Ovary (tissue), 9 donors: Measurements from ENCODE around the gene QPCT. TPM values are rescaled to one million over a fixed set of nuclear protein-coding genes. Genes with fewer than 3 reads are reported as not detected.
A peak's percentile ranks its signal among the peaks of the same experiment; 100 is the strongest.

Source experiments
- DNase-seq, 5 donors: peaks; one replicate each; pipeline ENCODE4 v3.0.0-alpha.2; 2019 to 2020
- H3K27ac ChIP-seq, 2 donors: fragments of 200-600 bp; one replicate each; pipeline versions ENCODE4 v1.5.1 to v1.8.0; 2019 to 2022
- H3K27me3 ChIP-seq: fragments of 200-600 bp; one replicate; pipeline ENCODE4 v1.8.0; 2022
- H3K36me3 ChIP-seq: fragments of 200-600 bp; sonication (generic); one replicate; pipeline ENCODE4 v1.5.1; 2019
- H3K4me1 ChIP-seq: one replicate; pipeline ENCODE4 v1.8.1; 2013; ENCODE audit warnings: mild to moderate bottlenecking, moderate library complexity; ENCODE audit not compliant: insufficient read depth
- H3K4me3 ChIP-seq: fragments of 200-600 bp; sonication (generic); one replicate; pipeline ENCODE4 v1.5.1; 2017
- H3K9me3 ChIP-seq, 2 donors: fragments of 200-600 bp in 1 of 2; sonication (generic) in 1 of 2; one replicate each; pipeline versions ENCODE4 v1.5.1 to v1.8.1; 2013 to 2019; ENCODE audit warnings: mild to moderate bottlenecking in 1 of 2, moderate library complexity in 1 of 2
- EP300 ChIP-seq: sonication (generic); formaldehyde crosslinking; IDR thresholded peaks from one replicate; pipeline ENCODE4 v1.6.1; 2017; ENCODE audit warnings: antibody characterized with exemption
- POLR2A ChIP-seq: fragments of 450-650 bp; IDR thresholded peaks from one replicate; pipeline ENCODE4 v1.6.1; 2017; ENCODE audit warnings: antibody characterized with exemption, mild to moderate bottlenecking, moderate library complexity
- WGBS, 3 donors: extraction: QIAGEN DNeasy Blood & Tissue Kit in 1 of 3; methylation state at CpG; one replicate each; pipeline versions ENCODE4 v1.1.5 to v1.1.7; 2013 to 2017; 5-methylcytosine and 5-hydroxymethylcytosine counted together
- intact Hi-C, 4 donors: fragments of 100-400 bp; cut with DNase I; formaldehyde crosslinking; loops; one replicate each; pipeline versions ENCODE4 v1.11.0 to v1.15.1; 2022 to 2023
- polyA plus RNA-seq, 2 donors: library from polyadenylated mRNA; stranded (reverse); fragments of 200-250 nt in 1 of 2; fragments of 350-450 nt in 1 of 2; fragmentation: Illumina TruSeq in 1 of 2; extraction: RNeasy Lipid Tissue Mini Kit (QIAGEN cat#74804) in 1 of 2; gene quantifications; one replicate each; pipeline ENCODE4 v1.2.3, GENCODE V29; 2013 to 2014
- total RNA-seq, 7 donors: library from RNA; depleted of rRNA in 2 of 7; stranded (reverse); fragments of >200 nt in 2 of 7; fragmentation: NEBNext Ultra II Directional in 3 of 7; extraction: Animal tissue kit (Norgen Biotek cat#: 25700) in 3 of 7; gene quantifications; one replicate each; pipeline versions ENCODE4 v1.1.0 to v1.2.4, GENCODE V29; 2016 to 2023
- TF ChIP-seq, protein P1 (sequence below), 3 donors: fragments of 450-650 bp in 2 of 3; fragments of 200-600 bp in 1 of 3; IDR thresholded peaks; one replicate each; pipeline versions ENCODE4 v1.5.1 to v1.8.0; 2016 to 2022; ENCODE audit warnings: antibody characterized with exemption in 3 of 3, mild to moderate bottlenecking in 1 of 3
- donor health status: DM: no; HTN: no; CAD: no; lungs with moderate emphysema.
- donor health status: DM: no; HTN: no; CAD: no.
- donor health status: Bipolar disorder and iron deficiency.
- donor health status: DM: yes; HTN: yes; CAD: no.
- donor health status: DM: no; HTN: no; CAD: no.
- donor health status: DM: yes; HTN: yes; CAD: no.

QPCT gene
- total and polyA plus RNA-seq, 9 donors: 0.35 to 17.7 (median 1.5) TPM

DNA sequence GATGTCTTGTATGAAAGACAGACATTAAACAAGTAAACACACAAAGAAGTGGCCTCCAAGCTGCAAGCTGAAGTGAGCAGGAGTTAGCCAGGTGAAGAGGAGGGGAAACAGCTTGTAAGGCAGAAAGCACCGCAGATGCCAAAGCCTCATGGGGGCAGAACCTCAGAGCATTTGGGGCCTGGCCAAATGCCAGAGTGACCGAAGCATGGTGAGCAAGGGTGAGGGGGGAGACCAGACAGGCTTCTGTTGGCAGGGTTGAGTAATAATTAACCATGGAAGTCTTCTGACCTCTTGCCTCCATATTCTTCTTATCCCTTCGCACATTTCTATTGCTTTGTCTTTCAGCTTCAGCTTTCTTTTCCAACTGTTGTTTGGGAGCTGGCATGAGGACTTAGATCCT, 5.6 kb downstream of the QPCT start:
- no peak overlapping the region for H3K4me3 ChIP-seq
- H3K9me3 ChIP-seq: no peaks in the 10 kb centered on the region
- H3K27me3 ChIP-seq: no peaks in the 10 kb centered on the region
- intact Hi-C loops: no loop called here
- TF ChIP-seq, protein P1, sequence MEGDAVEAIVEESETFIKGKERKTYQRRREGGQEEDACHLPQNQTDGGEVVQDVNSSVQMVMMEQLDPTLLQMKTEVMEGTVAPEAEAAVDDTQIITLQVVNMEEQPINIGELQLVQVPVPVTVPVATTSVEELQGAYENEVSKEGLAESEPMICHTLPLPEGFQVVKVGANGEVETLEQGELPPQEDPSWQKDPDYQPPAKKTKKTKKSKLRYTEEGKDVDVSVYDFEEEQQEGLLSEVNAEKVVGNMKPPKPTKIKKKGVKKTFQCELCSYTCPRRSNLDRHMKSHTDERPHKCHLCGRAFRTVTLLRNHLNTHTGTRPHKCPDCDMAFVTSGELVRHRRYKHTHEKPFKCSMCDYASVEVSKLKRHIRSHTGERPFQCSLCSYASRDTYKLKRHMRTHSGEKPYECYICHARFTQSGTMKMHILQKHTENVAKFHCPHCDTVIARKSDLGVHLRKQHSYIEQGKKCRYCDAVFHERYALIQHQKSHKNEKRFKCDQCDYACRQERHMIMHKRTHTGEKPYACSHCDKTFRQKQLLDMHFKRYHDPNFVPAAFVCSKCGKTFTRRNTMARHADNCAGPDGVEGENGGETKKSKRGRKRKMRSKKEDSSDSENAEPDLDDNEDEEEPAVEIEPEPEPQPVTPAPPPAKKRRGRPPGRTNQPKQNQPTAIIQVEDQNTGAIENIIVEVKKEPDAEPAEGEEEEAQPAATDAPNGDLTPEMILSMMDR (IDR thresholded peaks at IDR 0.05): no peak
- TF ChIP-seq POLR2A (no peak), EP300 (no peak)
- WGBS, 3 donors: 44 to 58% (median 51%) methylated on average over 3 of the region's 3 CpGs
- no peak overlapping the region for H3K27ac ChIP-seq
- H3K4me1 ChIP-seq: no peaks in the 10 kb centered on the region
- DNase-seq: peak in 1 of 5 donors; percentile 20
- no peaks in the 10 kb centered on the region for H3K36me3 ChIP-seq

DNA sequence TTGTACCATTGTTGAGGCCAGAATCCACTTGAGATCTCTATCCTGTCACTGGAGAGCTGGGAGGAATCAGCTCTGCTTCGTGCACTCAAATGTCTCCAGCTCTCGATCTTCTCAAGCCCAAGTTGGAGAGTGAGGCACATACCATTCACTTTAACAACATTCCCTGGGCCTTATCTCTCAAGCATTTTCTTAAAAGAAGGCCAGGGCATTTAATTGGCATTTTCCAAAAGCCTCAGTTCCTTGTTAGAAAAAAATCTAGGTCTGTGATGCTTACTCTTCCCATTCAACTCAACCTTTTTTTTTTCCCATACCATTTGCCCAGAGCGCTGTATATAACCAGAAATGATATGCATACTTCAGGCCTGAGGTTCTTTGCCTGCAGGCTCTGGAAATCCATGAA, 10.1 kb downstream of the QPCT start:
- no peaks in the 10 kb centered on the region for H3K4me1 ChIP-seq
- H3K27ac ChIP-seq: no peak overlapping the region
- no peak overlapping the region for H3K4me3 ChIP-seq
- TF ChIP-seq POLR2A: no peak
- TF ChIP-seq, protein P1 (IDR thresholded peaks at IDR 0.05): no peak
- TF ChIP-seq EP300: no peak
- no peaks in the 10 kb centered on the region for H3K27me3 ChIP-seq
- intact Hi-C loops: no loop called here
- 78 to 87% (median 82%) methylated on average over 3 of the region's 3 CpGs for WGBS, 3 donors
- H3K9me3 ChIP-seq: no peaks in the 10 kb centered on the region
- DNase-seq: no peak
- no peaks in the 10 kb centered on the region for H3K36me3 ChIP-seq

DNA sequence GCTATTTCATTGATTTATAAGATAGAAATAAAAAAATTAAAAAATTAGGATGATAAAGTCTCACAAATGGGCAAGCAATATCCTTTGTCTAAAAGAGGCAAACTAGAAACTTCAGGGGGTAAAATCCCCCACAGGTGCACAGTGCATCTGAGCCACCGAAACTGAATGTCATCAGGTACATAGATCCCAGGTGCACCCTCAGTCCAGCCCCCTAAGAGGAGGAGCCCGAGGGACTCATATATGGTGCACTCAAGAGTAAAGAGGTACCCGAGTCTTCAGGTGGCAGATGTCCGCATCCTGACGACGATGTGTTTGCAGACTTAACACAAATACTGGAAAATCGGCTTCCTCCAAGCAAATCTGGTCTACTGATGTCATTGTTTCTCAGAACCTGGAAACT, 11.3 kb downstream of the QPCT start:
- no peaks in the 10 kb centered on the region for H3K4me1 ChIP-seq
- no peaks in the 10 kb centered on the region for H3K36me3 ChIP-seq
- DNase-seq: no peak
- no peaks in the 10 kb centered on the region for H3K27me3 ChIP-seq
- no peak overlapping the region for H3K4me3 ChIP-seq
- 93 to 94% (median 94%) methylated on average over 7 of the region's 7 CpGs for WGBS, 3 donors
- no peak overlapping the region for H3K27ac ChIP-seq
- H3K9me3 ChIP-seq: no peaks in the 10 kb centered on the region
- TF ChIP-seq EP300 (no peak), POLR2A (no peak)
- TF ChIP-seq, protein P1 (IDR thresholded peaks at IDR 0.05): no peak
- intact Hi-C loops: no loop called here

DNA sequence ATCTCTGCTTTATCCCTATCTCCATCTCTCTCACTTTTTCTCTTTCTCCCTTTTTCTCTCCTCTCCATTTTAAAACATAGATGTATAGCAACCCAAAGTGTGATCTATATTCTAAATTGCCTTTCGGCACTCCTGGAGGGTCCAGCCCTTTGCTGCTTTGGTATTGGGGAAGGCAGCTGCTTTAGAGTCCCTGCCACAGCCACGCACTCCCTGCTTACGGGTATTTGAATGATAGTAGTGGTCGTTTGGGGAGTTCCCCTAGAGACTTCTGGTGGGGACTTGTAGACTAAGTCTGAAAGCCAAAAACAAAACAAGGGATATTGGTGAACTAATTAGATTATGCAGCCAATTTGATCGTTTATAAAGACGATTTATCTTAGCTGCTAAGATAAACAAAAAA, 11.9 kb downstream of the QPCT start:
- no peaks in the 10 kb centered on the region for H3K9me3 ChIP-seq
- WGBS, 3 donors: 50 to 57% (median 56%) methylated on average over 6 of the region's 6 CpGs
- intact Hi-C loops: no loop called here
- no peaks in the 10 kb centered on the region for H3K27me3 ChIP-seq
- H3K36me3 ChIP-seq: no peaks in the 10 kb centered on the region
- H3K4me3 ChIP-seq: no peak overlapping the region
- DNase-seq: no peak
- no peak overlapping the region for H3K27ac ChIP-seq
- H3K4me1 ChIP-seq: no peaks in the 10 kb centered on the region
- TF ChIP-seq EP300 (no peak), POLR2A (no peak)
- TF ChIP-seq, protein P1 (IDR thresholded peaks at IDR 0.05): no peak

DNA sequence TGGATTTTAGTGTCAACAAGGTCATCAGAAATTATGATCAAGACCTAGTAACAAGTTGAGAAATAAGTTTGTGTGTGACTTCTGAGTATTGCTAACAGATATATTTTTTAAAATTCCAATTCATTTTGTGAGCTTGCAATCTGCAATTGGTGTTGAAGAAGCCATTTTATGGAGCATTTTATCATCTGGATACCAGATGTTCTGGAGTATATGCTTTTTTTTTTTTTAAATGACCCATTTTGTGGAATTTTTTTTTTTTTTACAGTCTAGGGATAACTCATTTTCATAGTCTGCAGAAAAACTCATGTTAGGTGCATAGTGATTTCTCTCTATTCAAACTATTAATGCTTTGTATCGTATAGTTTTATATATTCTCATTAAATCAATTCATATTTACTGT, 12.6 kb downstream of the QPCT start:
- no peak overlapping the region for H3K4me3 ChIP-seq
- intact Hi-C loops: no loop called here
- no peak for DNase-seq
- H3K9me3 ChIP-seq: no peaks in the 10 kb centered on the region
- no peaks in the 10 kb centered on the region for H3K27me3 ChIP-seq
- no peaks in the 10 kb centered on the region for H3K36me3 ChIP-seq
- H3K4me1 ChIP-seq: no peaks in the 10 kb centered on the region
- no peak overlapping the region for H3K27ac ChIP-seq
- TF ChIP-seq, protein P1 (IDR thresholded peaks at IDR 0.05): no peak
- TF ChIP-seq EP300 (no peak), POLR2A (no peak)
- 89 to 96% (median 91%) methylated on average over 1 of the region's 1 CpG for WGBS, 3 donors
